ENCODE data around the gene PPP1R1C.

PPP1R1C gene

DNA sequence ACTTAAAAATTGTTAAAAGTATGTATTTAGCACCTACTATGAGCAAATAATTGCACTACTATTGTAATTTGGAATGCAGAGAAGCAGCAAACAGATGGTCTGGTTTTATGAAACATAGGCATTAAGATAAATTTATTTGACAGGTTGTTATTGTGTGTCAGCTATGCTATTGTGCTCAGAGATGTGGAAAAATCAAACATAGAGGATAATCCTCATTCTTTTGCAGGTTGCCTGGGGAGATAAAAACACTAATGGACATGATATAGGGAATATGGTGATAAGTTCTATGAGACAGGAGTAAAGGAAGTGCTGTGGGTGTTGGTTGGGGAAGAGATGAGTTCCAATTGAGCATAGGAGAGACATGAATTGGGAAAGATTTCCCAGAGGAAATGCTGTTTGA is 71.3 kb downstream of the PPP1R1C start:
- no peak for DNase-seq (ENCODE audit: low spot score)
- TF ChIP-seq, protein P1, sequence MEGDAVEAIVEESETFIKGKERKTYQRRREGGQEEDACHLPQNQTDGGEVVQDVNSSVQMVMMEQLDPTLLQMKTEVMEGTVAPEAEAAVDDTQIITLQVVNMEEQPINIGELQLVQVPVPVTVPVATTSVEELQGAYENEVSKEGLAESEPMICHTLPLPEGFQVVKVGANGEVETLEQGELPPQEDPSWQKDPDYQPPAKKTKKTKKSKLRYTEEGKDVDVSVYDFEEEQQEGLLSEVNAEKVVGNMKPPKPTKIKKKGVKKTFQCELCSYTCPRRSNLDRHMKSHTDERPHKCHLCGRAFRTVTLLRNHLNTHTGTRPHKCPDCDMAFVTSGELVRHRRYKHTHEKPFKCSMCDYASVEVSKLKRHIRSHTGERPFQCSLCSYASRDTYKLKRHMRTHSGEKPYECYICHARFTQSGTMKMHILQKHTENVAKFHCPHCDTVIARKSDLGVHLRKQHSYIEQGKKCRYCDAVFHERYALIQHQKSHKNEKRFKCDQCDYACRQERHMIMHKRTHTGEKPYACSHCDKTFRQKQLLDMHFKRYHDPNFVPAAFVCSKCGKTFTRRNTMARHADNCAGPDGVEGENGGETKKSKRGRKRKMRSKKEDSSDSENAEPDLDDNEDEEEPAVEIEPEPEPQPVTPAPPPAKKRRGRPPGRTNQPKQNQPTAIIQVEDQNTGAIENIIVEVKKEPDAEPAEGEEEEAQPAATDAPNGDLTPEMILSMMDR (IDR thresholded peaks at IDR 0.05; ENCODE audit: extremely low read depth, insufficient read depth, missing control alignments): no peak
- in situ Hi-C loops (cut with MboI; ENCODE audit: low pct_unique_long_range_greater_than_20kb, low sequenced_read_pairs, unreplicated experiment): no loop called here

DNA sequence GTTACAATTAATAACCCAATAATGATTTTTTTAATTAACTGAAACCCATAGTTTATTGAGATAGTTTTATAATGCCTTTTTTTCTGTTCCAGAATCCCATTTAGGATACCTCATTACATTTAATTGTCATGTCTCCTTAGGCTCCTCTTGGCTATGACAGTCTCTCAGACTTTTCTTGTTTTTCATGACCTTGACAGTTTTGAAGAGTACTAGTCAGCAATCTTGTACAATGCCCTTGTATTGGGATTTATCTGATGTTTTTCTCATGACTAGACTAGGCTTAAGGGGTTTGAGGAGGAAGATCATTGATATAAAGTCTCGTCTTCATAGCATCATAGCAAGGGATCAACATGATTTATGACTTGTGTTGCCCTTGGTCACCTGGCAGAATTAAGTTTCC is 72.4 kb downstream of the PPP1R1C start:
- in situ Hi-C loops (cut with MboI; ENCODE audit: low pct_unique_long_range_greater_than_20kb, low sequenced_read_pairs, unreplicated experiment): no loop called here
- TF ChIP-seq, protein P1 (IDR thresholded peaks at IDR 0.05; ENCODE audit: extremely low read depth, insufficient read depth, missing control alignments): no peak
- DNase-seq (ENCODE audit: low spot score): no peak

DNA sequence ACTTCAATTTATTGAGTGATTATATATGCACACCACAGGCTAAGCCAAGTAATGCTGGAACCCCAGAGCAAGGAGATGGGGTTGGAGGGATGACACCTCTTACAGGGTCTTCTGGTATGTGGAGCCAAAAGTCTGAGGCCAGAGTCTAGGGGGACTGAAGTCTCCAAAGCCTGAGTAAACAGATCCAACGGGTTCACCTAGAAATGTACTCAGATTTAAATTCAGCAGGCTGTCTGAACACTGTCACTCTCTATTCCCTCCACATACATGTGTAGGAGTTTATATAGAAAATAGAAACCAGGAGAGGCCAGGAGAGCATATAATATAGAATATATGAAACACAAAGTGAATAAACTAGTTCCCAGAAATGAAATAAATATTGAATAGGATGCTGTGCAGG is 76.1 kb downstream of the PPP1R1C start:
- in situ Hi-C loops (cut with MboI; ENCODE audit: low pct_unique_long_range_greater_than_20kb, low sequenced_read_pairs, unreplicated experiment): no loop called here
- TF ChIP-seq, protein P1 (IDR thresholded peaks at IDR 0.05; ENCODE audit: extremely low read depth, insufficient read depth, missing control alignments): no peak
- DNase-seq (ENCODE audit: low spot score): no peak

DNA sequence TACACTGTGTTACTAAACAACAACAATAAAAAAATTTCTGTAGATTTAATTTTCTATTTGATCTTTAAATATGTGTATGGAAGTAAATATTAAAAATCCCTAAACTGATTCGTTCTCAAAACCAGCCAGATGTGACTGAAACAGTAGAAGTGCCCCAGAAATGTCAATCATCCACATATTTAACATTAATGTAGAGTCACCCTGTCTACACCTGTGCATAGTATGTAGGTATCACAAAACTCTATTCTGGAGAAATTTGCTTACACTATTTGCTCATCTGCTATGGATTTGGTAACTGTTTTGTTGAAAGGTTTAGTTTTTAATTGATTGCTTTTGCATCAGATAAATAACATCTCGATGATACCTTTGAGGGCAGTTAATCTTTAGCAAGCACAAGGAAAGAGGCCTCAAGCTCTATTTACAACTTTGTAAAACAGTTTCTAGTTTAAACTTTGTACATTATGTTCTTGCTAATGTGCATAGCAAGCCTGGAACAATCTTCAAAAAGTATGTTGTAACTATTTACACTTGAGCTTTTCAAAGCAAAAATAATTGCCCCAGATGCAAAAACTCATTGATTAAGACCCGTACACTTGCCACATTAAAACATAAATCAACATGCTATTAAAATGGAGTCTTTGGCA is 76.8 kb downstream of the PPP1R1C start:
- DNase-seq (ENCODE audit: low spot score): no peak
- TF ChIP-seq, protein P1 (IDR thresholded peaks at IDR 0.05; ENCODE audit: extremely low read depth, insufficient read depth, missing control alignments): no peak
- in situ Hi-C loops (cut with MboI; ENCODE audit: low pct_unique_long_range_greater_than_20kb, low sequenced_read_pairs, unreplicated experiment): no loop called here

DNA sequence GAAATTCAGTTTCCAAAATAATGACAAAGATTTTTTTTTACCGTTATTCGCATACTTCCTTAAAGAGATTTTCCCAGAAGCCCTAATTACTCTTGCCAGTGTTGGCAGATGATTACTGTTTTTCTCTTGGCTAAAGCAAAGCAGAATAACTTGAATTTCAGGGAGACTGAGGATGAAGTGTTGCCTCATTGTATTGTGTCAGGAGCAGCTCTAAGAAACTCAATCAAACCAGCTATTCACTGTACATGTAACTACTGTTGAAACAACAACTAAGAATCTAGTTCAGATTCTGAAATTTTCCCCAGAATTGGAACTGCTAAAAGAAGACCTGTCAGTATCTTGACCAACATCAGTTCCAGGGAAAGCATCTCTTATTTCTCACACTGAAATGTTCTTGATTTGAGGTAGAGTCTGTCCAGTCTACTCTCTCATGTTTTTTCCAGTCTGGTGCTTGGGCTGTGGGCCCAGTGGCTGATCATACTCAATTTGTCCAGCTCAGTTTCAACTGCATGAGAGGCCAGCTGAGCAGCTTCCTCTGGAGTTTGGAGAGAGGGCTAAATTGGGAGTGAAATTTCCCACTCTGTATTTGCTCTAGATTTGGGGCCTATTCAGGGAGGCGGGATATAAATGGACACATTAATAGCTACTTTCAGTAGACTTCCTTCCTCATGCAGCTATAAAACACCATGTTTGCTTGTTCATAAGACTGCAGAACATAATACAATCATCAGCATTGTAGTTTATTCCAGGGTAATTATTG is 78.5 kb downstream of the PPP1R1C start:
- TF ChIP-seq, protein P1 (IDR thresholded peaks at IDR 0.05; ENCODE audit: extremely low read depth, insufficient read depth, missing control alignments): no peak
- no peak for DNase-seq (ENCODE audit: low spot score)
- in situ Hi-C loops (cut with MboI; ENCODE audit: low pct_unique_long_range_greater_than_20kb, low sequenced_read_pairs, unreplicated experiment): no loop called here

DNA sequence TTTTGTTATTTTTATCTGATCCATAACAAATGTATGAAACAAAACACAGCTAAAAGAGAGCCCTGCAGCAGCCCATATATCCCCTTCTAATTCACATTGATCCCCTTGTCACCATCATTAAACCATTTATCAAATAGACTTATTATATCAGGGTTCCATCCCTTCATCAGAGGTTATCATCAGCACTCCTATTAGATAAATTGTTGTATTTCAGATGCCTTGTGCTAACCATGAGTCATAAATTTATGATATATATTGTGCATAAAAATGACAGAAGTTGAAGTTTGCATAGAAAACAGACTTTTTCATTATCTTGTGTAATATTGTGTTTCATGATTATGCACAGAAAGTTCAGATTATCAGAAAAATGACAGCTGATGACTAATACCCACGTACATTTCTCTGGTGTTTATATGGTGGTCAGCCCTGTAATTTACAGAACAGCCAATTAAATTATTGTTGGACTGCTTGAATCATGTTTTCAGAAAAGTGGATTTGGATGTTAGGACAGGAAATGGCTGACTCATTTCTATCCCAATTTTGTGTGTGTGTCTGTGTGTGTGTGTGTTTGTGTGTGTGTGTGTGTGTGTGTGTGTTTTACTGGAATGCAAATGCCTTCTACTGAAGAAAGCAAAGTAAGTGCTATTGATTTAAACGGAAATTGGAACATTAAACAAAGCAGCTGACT is 80.9 kb downstream of the PPP1R1C start:
- in situ Hi-C loops (cut with MboI; ENCODE audit: low pct_unique_long_range_greater_than_20kb, low sequenced_read_pairs, unreplicated experiment): no loop called here
- TF ChIP-seq, protein P1 (IDR thresholded peaks at IDR 0.05; ENCODE audit: extremely low read depth, insufficient read depth, missing control alignments): no peak
- no peak for DNase-seq (ENCODE audit: low spot score)

Measured in GM13977 (cell line).